ENCODE measurements around the gene ZNF185.

DNA sequence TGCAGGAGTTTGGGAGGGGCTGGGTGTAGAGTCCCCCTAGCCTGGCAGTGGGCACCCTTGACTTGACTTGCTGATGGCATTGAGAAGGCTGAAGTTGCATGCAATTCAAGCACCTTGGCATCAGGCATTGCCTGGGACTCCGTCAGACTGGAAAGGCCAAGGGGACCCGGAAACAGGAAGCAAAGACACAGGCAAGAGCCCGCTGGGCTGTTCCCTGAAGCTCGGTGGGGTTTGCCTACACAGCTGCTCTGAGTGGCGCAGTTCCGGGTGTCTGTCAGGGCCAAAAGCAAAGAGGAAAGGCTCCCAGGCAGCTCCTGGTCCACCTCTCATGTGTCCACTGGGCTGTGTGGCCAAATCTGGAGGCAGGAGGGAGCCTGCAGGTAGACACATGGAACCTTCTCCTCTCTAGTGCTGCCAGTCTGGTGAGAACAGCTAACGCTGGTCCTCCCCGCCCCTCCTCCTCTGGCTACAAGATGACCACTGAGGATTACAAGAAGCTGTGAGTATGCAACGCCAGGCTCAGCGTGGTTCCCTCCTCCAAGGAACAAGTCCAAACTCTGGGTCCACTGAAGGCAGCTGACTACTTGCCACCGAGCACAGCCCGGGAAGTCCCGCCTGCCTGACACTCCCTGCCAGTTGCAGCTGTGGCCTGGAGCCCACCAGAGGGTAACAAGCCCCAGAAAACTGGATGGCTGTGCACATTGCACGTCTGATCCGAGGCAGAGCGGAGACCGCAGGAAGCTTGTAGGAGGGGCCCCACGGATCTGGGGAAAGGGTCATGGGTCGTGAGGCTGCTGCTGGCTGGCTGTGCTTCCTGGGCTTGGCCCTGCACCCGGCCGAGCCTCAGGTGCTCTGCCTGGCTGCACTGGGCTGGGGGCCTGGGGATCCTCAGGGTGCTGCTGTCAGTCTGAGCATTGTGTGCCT lies 20.1 kb downstream of the ZNF185 start:
- TF ChIP-seq EZH2 (IDR thresholded peaks at IDR 0.05; ENCODE audit: insufficient read depth, poor library complexity, severe bottlenecking) = no peak
- no peak for TF ChIP-seq EZH2phosphoT487 (IDR thresholded peaks at IDR 0.05; ENCODE audit: insufficient read depth, low read depth)
